Measurements from ENCODE around the gene CFTR. TPM values are rescaled to one million over a fixed set of nuclear protein-coding genes. Genes with fewer than 3 reads are reported as not detected.

Gene CFTR
- total and polyA plus RNA-seq, 2 of the 4 experiments (the other 2 are of a cell fraction) = 0.18 to 0.21 TPM

- no peak overlapping the region for H2BK20ac ChIP-seq (ENCODE audit: low read depth, low read length)
- H3K4me1 ChIP-seq (ENCODE audit: control insufficient read depth, insufficient read depth, low read length) = no peaks in the 10 kb centered on the region
- no peak overlapping the region for H4K8ac ChIP-seq (ENCODE audit: low read depth in 2 of 2, low read length in 2 of 2)
- H3K79me1 ChIP-seq (ENCODE audit: low read depth in 1 of 2, low read length in 2 of 2) = no peaks in the 10 kb centered on the region
- H3K4me2 ChIP-seq (ENCODE audit: low read depth, low read length) = no peak overlapping the region
- H3K18ac ChIP-seq (ENCODE audit: low read depth, low read length) = no peak overlapping the region
- no peak overlapping the region for H3K56ac ChIP-seq (ENCODE audit: extremely low read depth, insufficient read depth, low read length)
- WGBS, 2 experiments (ENCODE audit: extremely low coverage in 2 of 2, insufficient read length in 1 of 2) = no CpG with 5 or more reads among the region's 1 CpG
- H2AK9ac ChIP-seq (replicated peaks; ENCODE audit: low read depth, low read length, poor library complexity) = no peak overlapping the region
- no peak overlapping the region for H3K27ac ChIP-seq (ENCODE audit: insufficient read depth, low read length)
- ATAC-seq (ENCODE audit: low read depth) (no peak), DNase-seq (no peak)
- dilution Hi-C loops (cut with HindIII; ENCODE audit: low sequenced_read_pairs, unreplicated experiment) (no loop called here), intact Hi-C loops (cut with micrococcal nuclease) (no loop called here), in situ Hi-C loops (cut with MboI; ENCODE audit: low sequenced_read_pairs) (no loop called here)
- no peak overlapping the region for H2AFZ ChIP-seq (replicated peaks; ENCODE audit: low read length, poor library complexity)
- TF ChIP-seq MXI1 (IDR thresholded peaks at IDR 0.05; ENCODE audit: borderline replicate concordance, low read depth, low read length) = no peak
- no peak for TF ChIP-seq FOS (IDR thresholded peaks at IDR 0.05; ENCODE audit: low read depth, low read length)
- H2AK5ac ChIP-seq (ENCODE audit: low read depth, low read length) = no peak overlapping the region
- H4K91ac ChIP-seq (ENCODE audit: insufficient read depth, low read depth, low read length) = no peak overlapping the region
- no peaks in the 10 kb centered on the region for H3K27me3 ChIP-seq (ENCODE audit: control insufficient read depth, insufficient read depth, low read length)
- no peak overlapping the region for H4K5ac ChIP-seq (ENCODE audit: low read depth, low read length)
- no peak overlapping the region for H2BK120ac ChIP-seq (ENCODE audit: low read depth, low read length)
- BruUV-seq (replicated peaks) = no TSS peak
- no peak overlapping the region for H2BK5ac ChIP-seq (ENCODE audit: low read depth, low read length, poor library complexity, severe bottlenecking)
- CTCF ChIA-PET = no interaction called here
- no peak overlapping the region for H3K4me3 ChIP-seq (ENCODE audit: insufficient read depth, low read depth, low read length)
- no peaks in the 10 kb centered on the region for H3K9me3 ChIP-seq (ENCODE audit: control insufficient read depth, insufficient read depth, low read length)
- no peak overlapping the region for H3K23ac ChIP-seq (ENCODE audit: low read depth, low read length)
- no peak overlapping the region for H3K9ac ChIP-seq (ENCODE audit: low read depth, low read length)
- no peak overlapping the region for H2BK15ac ChIP-seq (ENCODE audit: low read depth, low read length)
- no peaks in the 10 kb centered on the region for H4K20me1 ChIP-seq (ENCODE audit: insufficient read depth, low read length)
- no peak overlapping the region for H3K4ac ChIP-seq (ENCODE audit: low read depth, low read length)
- POLR2A ChIA-PET (ENCODE audit: unreplicated experiment) = no interaction called here
- H3K36me3 ChIP-seq (ENCODE audit: control insufficient read depth, insufficient read depth, low read length) = no peaks in the 10 kb centered on the region
- no peaks in the 10 kb centered on the region for H3K9me1 ChIP-seq (ENCODE audit: insufficient read depth, low read length)
- no peak overlapping the region for H3K14ac ChIP-seq (replicated peaks; ENCODE audit: low read depth, low read length)
Measured at GRCh38 chr7:117444646-117445045, 35.2 kb upstream of the CFTR start.
